ENCODE data around the gene NDUFV3. TPM values are rescaled to one million over a fixed set of nuclear protein-coding genes. Genes with fewer than 3 reads are reported as not detected.

The NDUFV3 gene
- total RNA-seq: 15.2 and 27.3 TPM in 2 replicates

GRCh38 chr21:42892931-42893755 lies at the start of gene NDUFV3:
Gene NDUFV3, plus strand, starts transcription at chr21:42893309. Its CDS starts 25 bp downstream, at chr21:42893334.

GRCh38 chr21:42878993-42879787 lies 13.9 kb upstream of the NDUFV3 start, which contains the start of gene WDR4:
Gene WDR4, minus strand, starts transcription at chr21:42879539. Its CDS starts 44 bp downstream, at chr21:42879495.

GRCh38 chr21:42925114-42925926 lies 32.2 kb downstream of the NDUFV3 start, which contains the start of gene ERVH48-1:
Gene ERVH48-1, minus strand, starts transcription at chr21:42925630. Its CDS starts 6,624 bp downstream, at chr21:42919006.

Other genes with a start within 250 kb of the NDUFV3 start
- 0.16 and 4.7 TPM in 2 replicates for gene PDE9A, start 239.7 kb upstream of the NDUFV3 start, total RNA-seq
- gene WDR4, start 13.8 kb upstream of the NDUFV3 start, total RNA-seq: 8.7 and 24.7 TPM in 2 replicates
- not detected in 2 replicates for gene ERVH48-1, start 32.3 kb downstream of the NDUFV3 start, total RNA-seq
- gene PKNOX1, start 81.3 kb downstream of the NDUFV3 start, total RNA-seq: 5.3 and 23.1 TPM in 2 replicates
- gene CBS, start 182.5 kb downstream of the NDUFV3 start, total RNA-seq: 5.7 and 9.9 TPM in 2 replicates
- 17.3 and 37.3 TPM in 2 replicates for gene U2AF1, start 214.3 kb downstream of the NDUFV3 start, total RNA-seq